GM12878 (cell line): ENCODE measurements around the gene NOP9. TPM values are rescaled to one million over a fixed set of nuclear protein-coding genes. Genes with fewer than 3 reads are reported as not detected.

Experiments used
- ATAC-seq: fragments of 200-7000 bp; cut with Tn5 transposase; 3 replicates; pipeline ENCODE4 v1.9.1; 2020; ENCODE audit warnings: mild to moderate bottlenecking, moderate library complexity
- BruUV-seq: library from RNA; stranded (reverse); fragments of 400-500 nt; replicated peaks from 2 replicates; lab custom pipeline; 2021; lab: Mats Ljungman, UMichigan
- CTCF ChIA-PET: fragments of 300-600 bp; sonication (Branson Sonifier 250); formaldehyde crosslinking; extraction: SDS; loops from one replicate; lab custom pipeline; 2021; ENCODE audit warnings: inconsistent platforms; lab: Yijun Ruan, JAX
- POLR2A ChIA-PET: fragments of 350-600 bp; formaldehyde crosslinking; extraction: SDS; loops from one replicate; lab custom pipeline; 2021; ENCODE audit warnings: inconsistent platforms; lab: Charles Lee
- RAD21 ChIA-PET: fragments of 300-600 bp; sonication (Branson Sonifier 250); formaldehyde crosslinking; loops from one replicate; lab custom pipeline; 2023; ENCODE audit warnings: antibody characterized with exemption; ENCODE audit not compliant: unreplicated experiment; lab: Charles Lee
- SMC1A ChIA-PET: fragments of 300-600 bp; sonication (Branson Sonifier 250); formaldehyde crosslinking; loops from one replicate; lab custom pipeline; 2023; ENCODE audit not compliant: unreplicated experiment, uncharacterized antibody; lab: Charles Lee
- DNase-seq: peaks from one replicate; pipeline ENCODE4 v3.0.0-alpha.2; 2011; ENCODE audit warnings: low read depth, low spot score
- FAIRE-seq: peaks from 3 replicates; lab custom pipeline; 2011; peaks lifted over from hg19 to GRCh38; lab: Jason Lieb, UNC
- H2AFZ ChIP-seq: 2 replicates; pipeline ENCODE4 v1.6.0; 2011; ENCODE audit warnings: low read depth, low read length, control low read depth; ENCODE audit not compliant: control insufficient read depth
- H3K27ac ChIP-seq: 2 replicates; pipeline ENCODE4 v1.5.1; 2011; ENCODE audit warnings: control low read depth; ENCODE audit not compliant: control insufficient read depth, insufficient read depth
- H3K27me3 ChIP-seq, 2 experiments: replicated peaks in 1 of 2; 2 replicates each; pipeline versions ENCODE4 v1.6.0 to v1.6.1; 2011; ENCODE audit warnings: low read length in 1 of 2; ENCODE audit not compliant: control insufficient read depth in 2 of 2, insufficient read depth in 2 of 2
- H3K36me3 ChIP-seq, 2 experiments: 2 replicates each; pipeline ENCODE4 v1.5.1; 2011; ENCODE audit warnings: low read length in 1 of 2; ENCODE audit not compliant: control insufficient read depth in 2 of 2, insufficient read depth in 2 of 2
- H3K4me1 ChIP-seq: 2 replicates; pipeline ENCODE4 v1.6.1; 2011; ENCODE audit warnings: mild to moderate bottlenecking, low read length, moderate library complexity, mixed read lengths; ENCODE audit not compliant: control insufficient read depth, insufficient read depth
- H3K4me2 ChIP-seq: 2 replicates; pipeline ENCODE4 v1.6.0; 2011; ENCODE audit warnings: control low read depth; ENCODE audit not compliant: control insufficient read depth, insufficient read depth
- H3K4me3 ChIP-seq: fragments of 200-600 bp; sonication (generic); 2 replicates; pipeline ENCODE4 v1.5.1; 2016
- H3K79me2 ChIP-seq: 2 replicates; pipeline ENCODE4 v1.6.0; 2011; ENCODE audit warnings: low read length; ENCODE audit not compliant: control insufficient read depth, insufficient read depth
- H3K9ac ChIP-seq: 2 replicates; pipeline ENCODE4 v1.8.0; 2011; ENCODE audit warnings: low read length, control low read depth, mixed read lengths; ENCODE audit not compliant: control insufficient read depth, insufficient read depth
- H3K9me3 ChIP-seq: replicated peaks from 3 replicates; pipeline ENCODE4 v1.5.1; 2011; ENCODE audit warnings: mild to moderate bottlenecking, low read length; ENCODE audit not compliant: control insufficient read depth, insufficient read depth
- H4K20me1 ChIP-seq: 2 replicates; pipeline ENCODE4 v1.6.0; 2011; ENCODE audit not compliant: control insufficient read depth, insufficient read depth
- CBX3 ChIP-seq: fragments of 200-600 bp; sonication (generic); IDR thresholded peaks from 2 replicates; pipeline ENCODE4 v1.6.1; 2016; ENCODE audit warnings: low read depth, borderline replicate concordance
- HCFC1 ChIP-seq: fragments of 150-350 bp; IDR thresholded peaks from 2 replicates; pipeline ENCODE4 v1.6.1; 2014; ENCODE audit warnings: low read length
- SREBF1 ChIP-seq: IDR thresholded peaks from 2 replicates; pipeline ENCODE4 v1.6.1; 2012; ENCODE audit warnings: mild to moderate bottlenecking, low read length
- WGBS: methylation state at CpG from one replicate; pipeline ENCODE4 v1.1.6; 2016; ENCODE audit warnings: low lambda C conversion rate; ENCODE audit not compliant: insufficient replicate concordance, insufficient coverage; ENCODE audit errors: missing lambda C conversion rate; 5-methylcytosine and 5-hydroxymethylcytosine counted together
- in situ Hi-C: fragments of 300-500 bp; cut with MboI; formaldehyde crosslinking; loops from 9 replicates; pipeline ENCODE4 v1.14.3; 2018; ENCODE audit warnings: mixed read lengths
- intact Hi-C: fragments of 100-400 bp; cut with micrococcal nuclease; formaldehyde crosslinking; loops from one replicate; pipeline ENCODE4 v1.14.2; 2022; ENCODE audit not compliant: unreplicated experiment
- polyA plus RNA-seq, 11 experiments: library from polyadenylated mRNA; depleted of rRNA in 4 of 11; unstranded in 6 of 11; stranded (reverse) in 5 of 11; fragments of >200 nt; fragmentation: Nextera tagmentation in 4 of 11; fragmentation: Illumina TruSeq in 1 of 11; extraction: Ambion mirVana in 4 of 11; extraction: Trizol in 1 of 11; gene quantifications; 1 replicate in 1 of 11; 2 replicates in 10 of 11; pipeline versions ENCODE4 v1.2.1 to v1.2.3, GENCODE V29; 2011 to 2016; ENCODE audit warnings: inconsistent platforms in 2 of 11, missing spikeins in 2 of 11, low read depth in 1 of 11
- total RNA-seq, 4 experiments: library from RNA; depleted of rRNA in 3 of 4; stranded (reverse); fragments of >200 nt in 3 of 4; fragmentation: Illumina TruSeq in 1 of 4; extraction: Trizol in 1 of 4; gene quantifications; 2 replicates each; pipeline versions ENCODE4 v1.2.1 to v1.2.3, GENCODE V29; 2013 to 2021
- TF ChIP-seq, protein P1 (sequence below): IDR thresholded peaks from 2 replicates; pipeline ENCODE4 v1.6.1; 2012; ENCODE audit warnings: low read length, inconsistent platforms
- TF ChIP-seq, protein P2 (sequence below): fragments of 450-650 bp; IDR thresholded peaks from 2 replicates; pipeline ENCODE4 v1.6.1; 2017; ENCODE audit warnings: mild to moderate bottlenecking, low read depth, inconsistent platforms; ENCODE audit not compliant: poor library complexity, severe bottlenecking

NOP9 gene
- total and polyA plus RNA-seq, 10 of the 15 experiments (the other 5 are each of a cell fraction or from before 2014, with no cell fraction given): 2.4 to 43.9 (median 20.3) TPM

DNA sequence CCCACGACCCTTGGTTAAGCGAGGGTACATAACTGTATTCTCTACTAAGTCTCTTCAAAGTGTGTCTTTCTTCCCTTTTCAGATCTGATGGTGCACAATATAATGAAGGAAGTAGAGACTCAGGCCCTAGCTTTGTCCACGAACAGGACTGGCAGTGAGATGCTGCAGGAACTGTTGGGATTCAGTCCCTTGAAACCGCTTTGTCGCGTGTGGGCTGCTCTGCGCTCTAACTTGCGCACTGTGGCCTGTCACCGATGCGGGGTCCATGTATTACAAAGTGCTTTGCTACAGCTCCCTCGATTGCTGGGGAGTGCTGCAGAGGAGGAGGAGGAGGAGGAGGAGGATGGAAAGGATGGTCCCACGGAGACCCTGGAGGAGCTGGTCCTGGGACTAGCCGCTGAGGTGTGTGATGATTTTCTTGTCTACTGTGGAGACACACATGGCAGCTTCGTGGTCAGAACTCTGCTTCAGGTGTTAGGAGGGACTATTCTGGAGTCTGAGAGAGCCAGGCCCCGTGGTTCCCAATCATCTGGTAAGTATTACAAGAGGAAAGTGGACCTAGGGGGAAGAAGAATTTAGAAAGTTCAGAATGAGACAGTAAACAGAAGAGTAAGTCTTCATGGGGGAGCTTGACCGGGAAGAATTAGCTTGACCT, 803 bp downstream of the NOP9 start:
- no TSS peak for BruUV-seq
- Histone ChIP-seq H3K79me2 (peaks cover 23% of the 10 kb centered on the region), H3K4me3 (peak overlapping the region; percentile 96), H3K9ac (peak overlapping the region; percentile 74), H3K27ac (peak overlapping the region; percentile 39), H4K20me1 (no peaks in the 10 kb centered on the region), H3K36me3 (peaks cover 11 to 31% of the 10 kb centered on the region in 2 experiments), H3K4me2 (peak overlapping the region; percentile 95), H3K4me1 (peaks cover 25% of the 10 kb centered on the region), H3K27me3 (no peaks in the 10 kb centered on the region), H3K9me3 (no peaks in the 10 kb centered on the region), H2AFZ (no peak overlapping the region)
- ChIA-PET CTCF (interaction anchor here (0.9 to 13.4 kb wide), 11 partner anchors 8 to 193 kb away, joined by 3 to 368 read pairs (median 4); partner anchors contain the start of genes CIDEB, LTB4R, LTB4R2 and MDP1), RAD21 (interaction anchor here (0.6 to 7.8 kb wide), 10 partner anchors 8 to 137 kb away, joined by 3 to 231 read pairs (median 4); partner anchors contain the start of genes IPO4, MDP1 and TINF2), SMC1A (interaction anchor here (1.1 to 10.1 kb wide), 5 partner anchors 21 to 140 kb away, joined by 3 to 201 read pairs (median 32); partner anchors contain the start of genes IRF9, MDP1, RABGGTA and TINF2), POLR2A (interaction anchor here (0.5 to 9.0 kb wide), 6 partner anchors 13 to 131 kb away, joined by 3 to 118 read pairs (median 4); partner anchors contain the start of genes MDP1 and TINF2)
- 29% methylated on average over 16 of the region's 16 CpGs for WGBS
- no peak for FAIRE-seq
- no peak for DNase-seq
- intact Hi-C loops: no loop called here
- in situ Hi-C loops: no loop called here
- TF ChIP-seq, protein P1, sequence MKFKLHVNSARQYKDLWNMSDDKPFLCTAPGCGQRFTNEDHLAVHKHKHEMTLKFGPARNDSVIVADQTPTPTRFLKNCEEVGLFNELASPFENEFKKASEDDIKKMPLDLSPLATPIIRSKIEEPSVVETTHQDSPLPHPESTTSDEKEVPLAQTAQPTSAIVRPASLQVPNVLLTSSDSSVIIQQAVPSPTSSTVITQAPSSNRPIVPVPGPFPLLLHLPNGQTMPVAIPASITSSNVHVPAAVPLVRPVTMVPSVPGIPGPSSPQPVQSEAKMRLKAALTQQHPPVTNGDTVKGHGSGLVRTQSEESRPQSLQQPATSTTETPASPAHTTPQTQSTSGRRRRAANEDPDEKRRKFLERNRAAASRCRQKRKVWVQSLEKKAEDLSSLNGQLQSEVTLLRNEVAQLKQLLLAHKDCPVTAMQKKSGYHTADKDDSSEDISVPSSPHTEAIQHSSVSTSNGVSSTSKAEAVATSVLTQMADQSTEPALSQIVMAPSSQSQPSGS: no peak
- TF ChIP-seq CBX3: no peak
- no peak for TF ChIP-seq HCFC1
- no peak for TF ChIP-seq SREBF1
- TF ChIP-seq, protein P2, sequence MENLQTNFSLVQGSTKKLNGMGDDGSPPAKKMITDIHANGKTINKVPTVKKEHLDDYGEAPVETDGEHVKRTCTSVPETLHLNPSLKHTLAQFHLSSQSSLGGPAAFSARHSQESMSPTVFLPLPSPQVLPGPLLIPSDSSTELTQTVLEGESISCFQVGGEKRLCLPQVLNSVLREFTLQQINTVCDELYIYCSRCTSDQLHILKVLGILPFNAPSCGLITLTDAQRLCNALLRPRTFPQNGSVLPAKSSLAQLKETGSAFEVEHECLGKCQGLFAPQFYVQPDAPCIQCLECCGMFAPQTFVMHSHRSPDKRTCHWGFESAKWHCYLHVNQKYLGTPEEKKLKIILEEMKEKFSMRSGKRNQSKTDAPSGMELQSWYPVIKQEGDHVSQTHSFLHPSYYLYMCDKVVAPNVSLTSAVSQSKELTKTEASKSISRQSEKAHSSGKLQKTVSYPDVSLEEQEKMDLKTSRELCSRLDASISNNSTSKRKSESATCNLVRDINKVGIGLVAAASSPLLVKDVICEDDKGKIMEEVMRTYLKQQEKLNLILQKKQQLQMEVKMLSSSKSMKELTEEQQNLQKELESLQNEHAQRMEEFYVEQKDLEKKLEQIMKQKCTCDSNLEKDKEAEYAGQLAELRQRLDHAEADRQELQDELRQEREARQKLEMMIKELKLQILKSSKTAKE: no peak
- no peak for ATAC-seq
